ENCODE results near the gene SPRN.
"Not testable (repeated sequence)": the region's sequence is repeated elsewhere in the genome, so short reads cannot be mapped to it uniquely, and the experiment has no call there.

Gene SPRN

DNA sequence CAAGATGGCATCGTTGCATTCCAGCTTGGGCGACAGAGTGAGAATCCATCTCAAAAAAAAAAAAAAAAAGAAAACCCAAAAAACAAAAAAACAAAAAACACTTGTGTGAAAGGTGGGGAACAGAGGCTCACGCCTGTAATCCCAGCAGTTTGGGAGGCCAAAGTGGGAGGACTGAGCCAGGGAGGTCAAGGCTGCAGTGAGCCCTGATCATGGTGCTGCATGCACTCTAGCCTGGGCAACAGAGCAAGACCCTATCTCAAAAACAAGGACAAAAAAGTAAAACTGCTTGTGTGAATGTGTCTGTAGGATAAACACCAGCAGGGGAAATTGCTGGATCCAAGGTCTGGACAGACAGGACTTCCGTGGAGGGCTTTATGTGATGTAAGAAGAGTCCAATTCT is 40.9 kb downstream of the SPRN start:
- DNase-seq = no peak

DNA sequence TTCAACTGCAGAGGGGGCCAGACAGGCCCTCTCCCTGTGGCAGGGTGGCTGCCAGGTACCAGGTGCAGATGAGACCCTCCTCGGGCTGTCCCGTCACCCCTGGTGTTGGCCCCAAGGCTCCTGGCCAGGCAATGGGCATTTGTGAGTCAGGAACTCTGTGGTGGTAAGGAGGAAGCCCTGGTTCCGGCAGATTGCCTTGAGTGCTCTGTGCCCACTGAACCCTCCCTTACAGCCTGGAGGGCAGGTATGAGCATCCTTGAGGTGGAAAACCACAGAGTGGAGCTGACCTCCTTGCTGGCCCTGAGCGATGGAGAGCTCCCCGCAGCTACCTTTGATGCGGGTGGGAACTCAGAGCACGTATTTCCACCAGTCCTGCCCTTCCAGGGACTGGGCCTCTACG is 43.4 kb downstream of the SPRN start:
- no peak for DNase-seq

DNA sequence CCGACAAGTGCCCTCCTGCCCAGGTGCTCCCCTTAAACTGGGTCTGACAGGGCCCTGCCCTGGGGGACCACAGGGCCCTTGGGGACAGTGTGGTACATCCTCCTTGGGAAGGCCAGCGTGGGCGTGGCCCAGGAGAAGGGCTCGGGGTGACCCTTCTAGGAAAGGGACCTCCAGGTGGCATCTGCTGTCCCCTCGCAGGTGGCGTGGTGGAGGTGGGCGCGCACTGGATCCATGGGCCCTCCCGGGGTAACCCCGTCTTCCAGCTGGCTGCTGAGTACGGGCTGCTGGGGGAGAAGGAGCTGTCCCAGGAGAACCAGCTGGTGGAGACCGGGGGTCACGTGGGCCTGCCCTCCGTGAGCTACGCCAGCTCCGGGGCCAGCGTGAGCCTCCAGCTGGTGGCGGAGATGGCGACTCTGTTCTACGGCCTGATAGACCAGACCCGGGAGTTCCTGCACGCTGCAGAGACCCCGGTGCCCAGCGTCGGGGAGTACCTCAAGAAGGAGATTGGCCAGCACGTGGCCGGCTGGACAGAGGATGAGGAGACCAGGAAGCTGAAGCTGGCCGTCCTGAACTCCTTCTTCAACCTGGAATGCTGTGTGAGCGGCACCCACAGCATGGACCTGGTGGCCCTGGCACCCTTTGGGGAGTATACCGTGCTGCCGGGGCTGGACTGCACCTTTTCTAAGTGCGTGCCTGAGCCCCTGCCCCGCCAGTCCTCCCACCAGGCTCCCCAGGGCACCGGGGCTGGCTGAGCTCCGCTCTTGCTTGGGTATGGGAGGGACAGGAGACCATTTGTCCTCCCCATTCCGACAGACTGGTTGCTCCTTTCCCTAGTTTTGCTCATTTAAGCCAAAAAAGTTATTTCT is 44.4 kb downstream of the SPRN start:
- DNase-seq = no peak

DNA sequence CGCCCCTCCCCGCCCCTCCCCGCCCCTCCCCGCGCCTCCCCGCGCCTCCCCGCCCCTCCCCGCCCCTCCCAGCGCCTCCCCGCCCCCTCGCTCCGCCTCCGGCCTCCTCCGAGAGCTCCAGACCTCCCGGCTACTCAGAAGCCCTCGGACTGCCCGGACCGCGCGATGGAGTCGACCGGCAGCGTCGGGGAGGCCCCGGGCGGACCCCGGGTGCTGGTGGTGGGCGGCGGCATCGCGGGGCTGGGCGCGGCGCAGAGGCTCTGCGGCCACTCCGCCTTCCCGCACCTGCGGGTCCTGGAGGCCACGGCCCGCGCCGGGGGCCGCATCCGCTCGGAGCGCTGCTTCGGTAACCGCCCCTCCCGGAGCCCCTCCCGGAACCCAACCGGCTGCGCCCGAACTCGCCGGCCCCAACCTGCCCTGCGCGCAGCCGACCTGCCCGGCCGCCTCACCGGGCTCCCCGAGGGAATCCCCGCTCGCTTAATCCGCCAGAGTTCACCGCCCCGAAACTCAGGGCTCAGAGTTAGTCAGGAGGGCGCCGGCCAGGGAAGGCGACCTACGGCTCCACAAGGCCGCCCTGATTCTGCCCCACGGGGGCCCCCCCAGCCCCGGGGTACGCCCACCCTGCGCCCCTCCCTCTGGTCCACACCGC is 45.1 kb downstream of the SPRN start, which contains the start of gene PAOX:
Gene PAOX (plus strand): TSS at position 111 of the 649 bp plus-strand sequence. CDS start 55 bp downstream, at position 166.
- DNase-seq = peak; percentile 42

DNA sequence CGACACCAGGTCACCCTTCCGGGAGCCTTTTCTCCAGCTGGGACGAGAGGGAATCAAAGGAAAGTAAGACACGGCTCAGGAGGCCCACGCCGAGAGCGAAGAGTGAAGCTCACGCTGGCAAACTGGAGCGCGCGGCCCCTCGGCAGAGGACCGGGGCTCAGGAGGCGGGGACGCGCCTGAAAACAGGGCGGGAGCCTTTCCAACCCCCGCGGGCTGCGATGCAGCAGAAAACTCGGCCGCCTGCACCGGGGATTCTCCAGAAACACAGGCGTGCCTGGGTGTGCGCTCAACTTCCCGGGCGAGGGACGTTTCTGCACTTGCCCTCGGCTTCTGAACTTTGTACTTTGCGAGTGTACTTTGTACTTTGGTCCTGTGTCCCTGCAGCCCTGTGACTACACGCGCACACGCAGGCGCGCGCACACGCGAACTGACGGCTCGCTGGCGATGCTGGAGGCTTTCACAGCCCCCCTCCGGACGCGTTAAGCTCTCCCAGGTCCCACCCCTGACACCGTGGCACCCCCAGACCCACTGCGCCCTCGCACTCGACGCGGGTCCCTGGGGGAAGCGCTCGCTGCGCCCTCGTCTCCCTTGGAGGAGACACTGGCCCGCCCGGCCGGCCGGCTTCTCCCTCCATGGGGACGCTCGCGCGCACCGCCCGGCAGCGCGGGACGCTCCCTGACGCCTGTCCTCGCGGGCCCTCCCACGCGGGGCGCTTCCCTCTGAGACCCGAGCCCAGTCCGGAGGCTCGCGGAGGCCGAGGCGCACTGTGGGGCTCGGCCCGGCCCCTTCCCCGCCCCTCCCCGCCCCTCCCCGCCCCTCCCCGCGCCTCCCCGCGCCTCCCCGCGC is 46.0 kb downstream of the SPRN start:
- peak; percentile 22 for DNase-seq

DNA sequence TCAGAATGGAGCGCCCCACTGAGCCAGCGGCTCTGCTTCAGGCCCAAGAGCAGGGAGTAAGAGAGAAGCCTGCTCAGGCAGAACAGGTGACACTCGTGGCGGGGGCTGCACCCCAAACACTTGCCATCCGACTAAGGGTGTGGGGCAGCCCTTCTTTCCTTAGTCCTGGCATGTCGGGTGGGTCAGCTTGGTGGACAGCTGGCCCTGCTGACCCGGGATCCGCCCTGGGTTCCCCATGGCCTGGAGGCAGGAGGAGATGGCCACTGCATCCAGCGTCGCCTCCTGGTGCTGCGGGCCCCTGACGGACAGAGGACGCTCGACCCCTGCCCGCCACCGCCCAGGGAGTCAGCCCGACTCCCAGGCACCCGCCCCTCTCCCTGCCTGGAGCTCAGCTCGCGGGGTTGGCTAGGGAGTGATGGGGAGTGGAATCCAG is 46.6 kb downstream of the SPRN start:
- no peak for DNase-seq

DNA sequence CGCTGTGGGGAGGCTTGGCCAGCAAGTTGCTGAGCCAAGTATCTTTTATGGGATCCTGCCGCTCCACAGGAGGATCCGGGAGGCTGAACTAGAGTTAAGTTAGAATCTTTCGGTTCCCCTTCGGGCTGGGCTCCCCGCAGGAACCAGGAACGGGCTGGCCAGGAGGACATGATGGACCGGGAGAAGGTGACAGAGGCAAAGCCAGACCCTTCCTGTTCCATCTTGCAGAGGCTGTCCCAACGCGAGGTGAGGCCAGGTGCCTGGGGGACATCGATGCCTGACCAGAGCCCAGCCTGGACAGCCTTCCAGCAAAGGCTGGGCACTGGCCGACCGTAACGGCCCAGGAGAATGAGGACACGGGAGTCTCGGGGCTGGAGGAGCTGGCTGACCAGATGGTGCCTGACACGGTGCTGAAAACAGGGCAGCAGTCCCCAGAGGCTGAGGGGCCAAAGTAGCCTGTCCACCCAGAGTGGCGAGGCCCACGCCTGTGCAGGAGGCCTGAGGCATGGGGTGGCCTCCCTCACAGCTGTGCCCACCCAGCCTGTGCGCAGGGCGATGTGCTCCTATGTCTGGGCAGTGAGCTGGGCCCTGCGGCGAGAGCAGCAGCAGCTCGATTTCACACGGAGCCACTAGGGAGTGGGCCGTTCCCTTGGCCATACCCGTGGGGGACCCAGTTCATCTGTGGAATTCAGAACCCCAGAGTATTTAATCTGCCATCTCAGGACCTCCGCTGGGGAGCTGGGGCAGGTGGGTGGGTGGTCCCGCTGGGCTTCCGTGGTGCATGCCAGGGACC is 47.2 kb downstream of the SPRN start:
- DNase-seq = no peak

DNA sequence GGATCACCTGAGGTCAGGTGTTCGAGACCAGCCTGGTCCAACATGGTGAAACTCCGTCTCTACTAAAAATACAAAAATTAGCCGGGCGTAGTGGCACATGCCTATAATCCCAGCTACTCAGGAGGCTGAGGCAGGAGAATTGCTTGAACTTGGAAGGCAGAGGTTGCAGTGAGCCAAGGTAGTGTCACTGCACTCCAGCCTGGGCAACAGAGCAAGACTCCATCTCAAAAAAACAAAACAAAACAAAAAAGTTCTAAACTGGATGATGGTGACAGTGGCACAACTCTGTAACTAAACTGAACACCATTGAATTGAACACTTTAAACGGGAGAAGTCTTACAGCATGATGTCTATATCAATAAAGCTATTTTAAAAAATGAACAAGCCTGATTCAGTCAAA is 48.2 kb downstream of the SPRN start:
- not testable (repeated sequence) for DNase-seq

DNA sequence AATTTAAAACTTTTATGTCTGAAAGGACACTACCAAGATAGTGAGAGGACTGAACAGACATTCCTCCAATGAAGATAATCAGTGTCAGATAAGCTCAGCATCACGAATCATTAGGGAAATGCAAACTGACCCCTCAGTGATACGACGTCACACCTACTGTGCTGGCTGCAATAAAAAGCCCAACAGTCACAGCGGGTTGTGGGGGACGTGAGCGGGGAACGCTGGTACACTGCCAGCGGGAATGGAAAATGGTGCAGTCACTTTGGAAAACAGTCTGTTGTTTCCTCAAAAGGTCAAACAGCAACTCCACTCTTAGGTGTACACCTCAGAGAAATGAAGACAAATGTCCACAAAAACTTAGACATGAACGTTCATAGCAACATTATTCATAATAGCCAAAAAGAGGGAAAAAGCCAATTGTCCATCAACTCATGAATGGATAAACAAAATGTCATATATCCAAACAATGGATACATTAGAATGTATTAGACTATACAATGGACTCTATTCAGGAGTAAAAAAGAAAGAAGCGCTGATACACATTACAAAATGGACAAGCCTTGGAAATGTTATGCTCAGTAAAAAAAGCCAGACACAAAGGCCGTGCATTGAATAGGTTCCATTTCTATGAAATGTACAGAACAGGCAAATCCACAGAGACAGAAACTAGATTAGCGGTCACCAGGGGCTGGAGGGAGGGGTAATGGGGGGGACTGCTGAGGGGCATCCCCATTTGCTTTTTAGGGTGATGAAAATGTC is 48.9 kb downstream of the SPRN start:
- no peak for DNase-seq

DNA sequence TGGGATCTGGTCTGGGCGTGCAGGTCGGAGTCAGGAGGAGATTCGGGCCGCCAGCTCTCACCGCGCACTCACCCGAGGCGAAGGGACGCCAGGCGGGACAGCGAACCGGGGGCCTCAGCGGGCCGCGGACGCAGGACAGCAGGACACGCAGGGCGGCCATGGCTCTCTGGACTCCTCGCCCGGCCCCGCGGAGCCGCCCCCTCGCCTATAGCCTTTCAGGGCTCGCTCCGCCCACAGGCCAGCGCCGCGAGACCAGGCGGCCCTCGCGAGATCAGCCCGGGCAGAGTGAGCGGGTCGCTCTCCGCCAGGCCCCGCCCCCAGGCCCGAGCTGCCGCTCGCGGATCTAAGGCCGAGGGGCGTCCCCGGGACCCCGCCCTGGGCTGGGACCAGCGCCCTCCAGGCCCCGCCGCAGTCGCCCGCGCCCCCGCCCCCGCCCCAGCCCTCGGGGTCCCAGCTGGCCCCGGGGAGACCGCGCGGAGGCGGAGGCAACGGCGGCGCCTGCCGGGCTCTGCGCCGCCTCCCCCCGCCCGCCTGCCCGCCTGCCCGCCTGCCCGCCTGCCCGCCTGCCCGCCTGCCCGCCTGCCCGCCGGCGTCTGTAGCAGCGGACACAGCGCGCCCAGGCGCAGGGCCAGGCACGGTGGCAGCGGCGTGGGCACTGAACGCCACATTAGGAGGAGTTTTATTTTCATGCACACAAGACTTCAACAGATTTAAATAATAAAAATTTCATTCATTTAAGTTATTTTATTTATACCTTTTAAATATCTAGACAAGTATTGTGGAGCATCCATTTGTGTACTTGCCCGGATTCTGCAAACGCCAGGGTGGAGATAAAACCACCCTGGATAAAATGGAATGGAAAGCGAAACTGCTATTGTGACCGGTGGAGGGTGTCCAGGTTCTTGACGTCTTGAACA is 51.0 kb downstream of the SPRN start, which contains the start of gene ECHS1:
Gene ECHS1 (minus strand): TSS at position 181 of the 917 bp plus-strand sequence. CDS start 21 bp downstream, at position 160.
- DNase-seq = peak; percentile 90

DNA sequence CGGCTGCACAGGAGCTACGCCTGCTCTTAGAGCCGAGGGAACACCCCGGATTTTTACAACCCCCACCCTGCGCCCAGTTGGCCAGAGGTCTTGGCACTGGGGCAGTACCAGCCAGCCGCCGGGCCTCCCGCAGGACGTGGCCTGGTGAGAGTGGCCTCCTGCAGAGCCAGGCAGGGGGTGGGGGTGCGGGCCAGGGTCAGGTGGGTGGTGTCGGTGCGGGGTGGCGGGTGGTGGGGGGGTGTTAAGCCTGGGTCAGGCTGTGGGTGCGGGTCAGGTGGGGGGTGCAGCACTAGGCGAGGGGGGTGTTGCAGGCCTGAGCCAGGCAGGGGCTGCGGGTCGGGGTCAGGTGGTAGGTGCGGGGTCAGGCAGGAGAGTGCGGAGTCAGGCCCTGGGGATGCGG is 51.9 kb downstream of the SPRN start:
- DNase-seq = no peak
